Epithelial cell of esophagus (primary cell): Measurements from ENCODE around the gene ANKRD53.

Experiments
- DNase-seq: peaks from one replicate; pipeline ENCODE4 v3.0.0; 2010; ENCODE audit warnings: low read depth
- H3K4me3 ChIP-seq: 2 replicates; pipeline ENCODE4 v1.5.1; 2011; ENCODE audit warnings: mild to moderate bottlenecking, low read length, control low read depth
- CTCF ChIP-seq: IDR thresholded peaks from 2 replicates; pipeline ENCODE4 v1.5.1; 2011; ENCODE audit warnings: low read depth, mild to moderate bottlenecking, low read length, control low read depth, inconsistent platforms; ENCODE audit not compliant: insufficient read depth; ENCODE audit errors: missing control alignments

Gene ANKRD53

GRCh38 chr2:70961648-70961994 lies 16.8 kb upstream of the ANKRD53 start:
- no peak for DNase-seq
- no peak for TF ChIP-seq CTCF
- no peak overlapping the region for H3K4me3 ChIP-seq

GRCh38 chr2:70962211-70962884 lies 16.1 kb upstream of the ANKRD53 start:
- H3K4me3 ChIP-seq: no peak overlapping the region
- no peak for TF ChIP-seq CTCF
- no peak for DNase-seq

GRCh38 chr2:70962885-70963878 lies 15.2 kb upstream of the ANKRD53 start:
- DNase-seq: no peak
- TF ChIP-seq CTCF: no peak
- H3K4me3 ChIP-seq: no peak overlapping the region

- TF ChIP-seq CTCF: no peak
- no peak for DNase-seq
Measured at GRCh38 chr2:70964133-70964532, 14.3 kb upstream of the ANKRD53 start.

GRCh38 chr2:70964596-70965386 lies 13.6 kb upstream of the ANKRD53 start:
- TF ChIP-seq CTCF: peak; percentile 73
- DNase-seq: peak; percentile 70
- peak overlapping the region; percentile 27 for H3K4me3 ChIP-seq

More at GRCh38 chr2:70964133-70964532, 14.3 kb upstream of the ANKRD53 start:
- no peak overlapping the region for H3K4me3 ChIP-seq

- DNase-seq: no peak
Measured at GRCh38 chr2:70965506-70965905, 12.9 kb upstream of the ANKRD53 start.

More at GRCh38 chr2:70965506-70965905, 12.9 kb upstream of the ANKRD53 start:
- no peak overlapping the region for H3K4me3 ChIP-seq
- no peak for TF ChIP-seq CTCF
